Neutrophil (primary cell): ENCODE measurements around the gene TTC8.
"Not testable (repeated sequence)": the region's sequence is repeated elsewhere in the genome, so short reads cannot be mapped to it uniquely, and the experiment has no call there.

ENCODE experiments used
- H3K27ac ChIP-seq: fragments of 200-600 bp; sonication (generic); 2 replicates; pipeline ENCODE4 v1.5.1; 2016; ENCODE audit warnings: mild to moderate bottlenecking, moderate library complexity
- H3K27me3 ChIP-seq: fragments of 200-600 bp; sonication (generic); 2 replicates; pipeline ENCODE4 v1.6.0; 2016; ENCODE audit warnings: mild to moderate bottlenecking
- H3K36me3 ChIP-seq: fragments of 200-600 bp; sonication (generic); 2 replicates; pipeline ENCODE4 v1.5.1; 2017
- H3K4me1 ChIP-seq, 2 experiments: fragments of 200-600 bp in 1 of 2; sonication (generic) in 1 of 2; 1 replicate in 1 of 2; 2 replicates in 1 of 2; pipeline versions ENCODE4 v1.5.1 to v1.6.1; 2013 to 2016; ENCODE audit warnings: low read depth in 1 of 2, low read length in 1 of 2, mild to moderate bottlenecking in 1 of 2, moderate library complexity in 1 of 2; ENCODE audit not compliant: control insufficient read depth in 1 of 2, insufficient read depth in 1 of 2
- H3K4me3 ChIP-seq, 2 experiments: fragments of 200-600 bp in 1 of 2; sonication (generic) in 1 of 2; 1 replicate in 1 of 2; 2 replicates in 1 of 2; pipeline ENCODE4 v1.5.1; 2013 to 2016; ENCODE audit warnings: low read depth in 1 of 2, low read length in 1 of 2, mild to moderate bottlenecking in 1 of 2, moderate library complexity in 1 of 2
- H3K9me3 ChIP-seq: fragments of 200-600 bp; sonication (generic); 2 replicates; pipeline ENCODE4 v1.5.1; 2016
- CTCF ChIP-seq: fragments of 200-600 bp; sonication (generic); IDR thresholded peaks from 2 replicates; pipeline ENCODE4 v1.5.1; 2016; ENCODE audit warnings: antibody characterized with exemption

Gene TTC8

GRCh38 chr14:88818018-88818417 is 6.4 kb upstream of the TTC8 start:
- Histone ChIP-seq H3K36me3 (no peaks in the 10 kb centered on the region), H3K4me1 (no peaks in the 10 kb centered on the region), H3K4me3 (no peak overlapping the region), H3K9me3 (no peaks in the 10 kb centered on the region), H3K27me3 (no peaks in the 10 kb centered on the region), H3K27ac (no peak overlapping the region)
- TF ChIP-seq CTCF: no peak

DNA sequence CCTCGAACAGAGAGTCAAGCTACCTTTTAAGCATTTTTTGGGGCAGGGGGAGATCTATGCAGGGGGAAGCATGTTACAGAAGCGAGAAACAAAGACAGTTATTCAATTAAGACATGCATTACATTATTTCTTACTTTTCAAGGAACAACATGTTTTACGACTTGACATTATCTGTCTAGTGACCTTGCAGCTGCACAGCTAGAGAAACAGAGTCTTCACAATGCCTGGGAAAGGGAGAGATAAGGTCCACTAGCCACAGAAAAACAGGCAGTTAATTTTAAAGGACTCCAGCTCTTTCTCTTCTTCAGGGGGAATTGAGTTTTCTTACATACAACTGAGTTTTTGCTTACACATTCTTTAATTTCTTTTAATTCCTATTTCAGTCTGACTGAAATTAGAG is 4.8 kb upstream of the TTC8 start:
- not testable (repeated sequence) for H3K4me3 ChIP-seq, H3K27me3 ChIP-seq, H3K36me3 ChIP-seq, H3K9me3 ChIP-seq, H3K27ac ChIP-seq, H3K4me1 ChIP-seq

GRCh38 chr14:88821378-88821777 is 3.1 kb upstream of the TTC8 start:
- Histone ChIP-seq H3K27ac (no peak overlapping the region), H3K4me3 (no peak overlapping the region), H3K36me3 (no peaks in the 10 kb centered on the region), H3K4me1 (peaks cover 10 to 13% of the 10 kb centered on the region in 2 experiments), H3K9me3 (no peaks in the 10 kb centered on the region), H3K27me3 (no peaks in the 10 kb centered on the region)
- TF ChIP-seq CTCF: no peak

DNA sequence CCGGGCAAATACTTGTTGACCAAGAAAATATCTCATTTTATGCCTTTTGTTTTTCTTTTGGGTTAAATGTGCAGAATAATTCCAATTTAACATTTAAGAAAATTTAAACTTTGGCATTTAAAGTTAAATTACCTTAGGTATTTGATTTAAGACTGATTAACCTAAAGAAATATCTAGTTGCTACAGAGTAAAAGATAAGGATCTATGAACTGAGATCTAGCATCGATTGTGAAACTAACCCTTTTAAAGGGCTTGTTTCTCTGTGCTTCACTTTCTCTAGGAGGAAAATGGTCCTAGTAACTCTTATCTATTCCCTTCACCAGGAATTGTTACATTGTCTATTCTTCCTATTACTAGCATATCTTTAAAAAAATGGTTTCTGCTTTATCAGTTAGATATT is 2.6 kb upstream of the TTC8 start:
- no peaks in the 10 kb centered on the region for H3K27me3 ChIP-seq
- no peak overlapping the region for H3K4me3 ChIP-seq
- H3K4me1 ChIP-seq: peaks cover 10 to 13% of the 10 kb centered on the region in 2 experiments
- no peak for TF ChIP-seq CTCF
- no peaks in the 10 kb centered on the region for H3K9me3 ChIP-seq
- no peaks in the 10 kb centered on the region for H3K36me3 ChIP-seq
- H3K27ac ChIP-seq: no peak overlapping the region

- no peak for TF ChIP-seq CTCF
- H3K27me3 ChIP-seq: no peaks in the 10 kb centered on the region
- H3K36me3 ChIP-seq: no peaks in the 10 kb centered on the region
- H3K27ac ChIP-seq: peak overlapping the region; percentile 80
- H3K9me3 ChIP-seq: no peaks in the 10 kb centered on the region
- H3K4me1 ChIP-seq: peaks cover 19 to 21% of the 10 kb centered on the region in 2 experiments
- peak overlapping the region; percentile 74 to 81 for H3K4me3 ChIP-seq
Observed at GRCh38 chr14:88823968-88824313, 510 bp upstream of the TTC8 start.

- Histone ChIP-seq H3K4me1 (peaks cover 31 to 33% of the 10 kb centered on the region in 2 experiments), H3K27ac (peak overlapping the region; percentile 80), H3K27me3 (no peaks in the 10 kb centered on the region), H3K36me3 (no peaks in the 10 kb centered on the region), H3K4me3 (peak overlapping the region; percentile 74 to 81), H3K9me3 (no peaks in the 10 kb centered on the region)
- TF ChIP-seq CTCF: no peak
Observed at GRCh38 chr14:88825078-88825458, 617 bp downstream of the TTC8 start.
